CD14-positive monocyte (primary cell): ENCODE results near the gene CGREF1. TPM values are rescaled to one million over a fixed set of nuclear protein-coding genes. Genes with fewer than 3 reads are reported as not detected.
A peak's percentile ranks its signal among the peaks of the same experiment; 100 is the strongest.

ENCODE experiments used
- DNase-seq, 3 donors: peaks; one replicate each; pipeline ENCODE4 v3.0.0-alpha.2; 2011 to 2022
- H2AFZ ChIP-seq: 2 replicates; pipeline ENCODE4 v1.6.0; 2012; ENCODE audit warnings: mild to moderate bottlenecking, low read depth, low read length, inconsistent platforms; ENCODE audit not compliant: insufficient read depth, poor library complexity, severe bottlenecking
- H3K27ac ChIP-seq, 2 donors: 1 replicate in 1 of 2; 2 replicates in 1 of 2; pipeline ENCODE4 v1.5.1; 2012 to 2013; ENCODE audit warnings: low read length in 2 of 2, control low read depth in 1 of 2, inconsistent platforms in 1 of 2, low read depth in 1 of 2, mild to moderate bottlenecking in 1 of 2
- H3K27me3 ChIP-seq, 2 donors: one replicate each; pipeline versions ENCODE4 v1.6.0 to v1.6.1; 2011 to 2013; ENCODE audit warnings: low read length in 2 of 2; ENCODE audit not compliant: control insufficient read depth in 2 of 2, insufficient read depth in 2 of 2
- H3K36me3 ChIP-seq, 2 donors: replicated peaks in 1 of 2; 1 replicate in 1 of 2; 2 replicates in 1 of 2; pipeline versions ENCODE4 v1.5.1 to v1.6.1; 2012 to 2013; ENCODE audit warnings: low read length in 2 of 2, control low read depth in 1 of 2, inconsistent platforms in 1 of 2, mild to moderate bottlenecking in 1 of 2; ENCODE audit not compliant: insufficient read depth in 2 of 2, control insufficient read depth in 1 of 2
- H3K4me1 ChIP-seq, 2 donors: 1 replicate in 1 of 2; 2 replicates in 1 of 2; pipeline versions ENCODE4 v1.5.1 to v1.6.1; 2012 to 2013; ENCODE audit warnings: low read length in 2 of 2, control low read depth in 1 of 2, inconsistent platforms in 1 of 2, mild to moderate bottlenecking in 1 of 2, moderate library complexity in 1 of 2; ENCODE audit not compliant: insufficient read depth in 2 of 2, control insufficient read depth in 1 of 2
- H3K4me2 ChIP-seq: replicated peaks from 2 replicates; pipeline ENCODE3; 2012; ENCODE audit warnings: low read length, moderate library complexity, mild to moderate bottlenecking; ENCODE audit not compliant: poor library complexity, severe bottlenecking; ENCODE audit errors: extremely low read depth
- H3K4me3 ChIP-seq, 3 experiments: fragments of 200-600 bp in 1 of 3; sonication (generic) in 1 of 3; replicated peaks in 1 of 3; 1 replicate in 2 of 3; 2 replicates in 1 of 3; pipeline ENCODE4 v1.5.1; 2011 to 2013; ENCODE audit warnings: low read length in 3 of 3, mild to moderate bottlenecking in 3 of 3, control low read depth in 2 of 3, low read depth in 2 of 3, inconsistent platforms in 1 of 3, moderate library complexity in 1 of 3
- H3K79me2 ChIP-seq: 2 replicates; pipeline ENCODE4 v1.6.0; 2012; ENCODE audit warnings: mild to moderate bottlenecking, control low read depth, inconsistent platforms, low read length, moderate library complexity; ENCODE audit not compliant: insufficient read depth
- H3K9ac ChIP-seq: 2 replicates; pipeline ENCODE4 v1.6.0; 2017; ENCODE audit warnings: low read length, mild to moderate bottlenecking; ENCODE audit not compliant: insufficient read depth, poor library complexity, severe bottlenecking
- H3K9me3 ChIP-seq, 2 donors: replicated peaks in 1 of 2; 1 replicate in 1 of 2; 2 replicates in 1 of 2; pipeline versions ENCODE4 v1.5.1 to v1.6.1; 2012 to 2013; ENCODE audit warnings: low read length in 2 of 2, control low read depth in 1 of 2; ENCODE audit not compliant: control insufficient read depth in 1 of 2, insufficient read depth in 1 of 2
- H4K20me1 ChIP-seq: 2 replicates; pipeline ENCODE4 v1.6.0; 2012; ENCODE audit warnings: mild to moderate bottlenecking, low read length, control low read depth, moderate library complexity; ENCODE audit not compliant: insufficient read depth
- H3K27ac Mint-ChIP-seq, 7 donors: one replicate each; pipeline ENCODE4 v1.8.0; 2020; ENCODE audit warnings: mild to moderate bottlenecking in 7 of 7, mixed read lengths in 7 of 7, moderate library complexity in 6 of 7, inconsistent platforms in 2 of 7
- H3K27me3 Mint-ChIP-seq, 3 donors: one replicate each; pipeline ENCODE4 v1.8.0; 2021 to 2022; ENCODE audit warnings: low read depth in 3 of 3, mild to moderate bottlenecking in 3 of 3, mixed read lengths in 3 of 3, moderate library complexity in 3 of 3, inconsistent platforms in 1 of 3
- H3K36me3 Mint-ChIP-seq, 2 donors: one replicate each; pipeline ENCODE4 v1.8.0; 2020; ENCODE audit warnings: mixed read lengths in 2 of 2, inconsistent platforms in 1 of 2, mild to moderate bottlenecking in 1 of 2
- H3K4me1 Mint-ChIP-seq: one replicate; pipeline ENCODE4 v1.8.0; 2020; ENCODE audit warnings: mild to moderate bottlenecking, mixed read lengths
- H3K4me3 Mint-ChIP-seq, 2 donors: one replicate each; pipeline ENCODE4 v1.8.0; 2020; ENCODE audit warnings: mild to moderate bottlenecking in 2 of 2, mixed read lengths in 2 of 2, moderate library complexity in 1 of 2
- H3K9me3 Mint-ChIP-seq, 7 donors: one replicate each; pipeline ENCODE4 v1.8.0; 2020 to 2022; ENCODE audit warnings: mixed read lengths in 7 of 7, mild to moderate bottlenecking in 6 of 7, moderate library complexity in 6 of 7, inconsistent platforms in 2 of 7
- WGBS: methylation state at CpG from one replicate; pipeline ENCODE4 v1.1.5; 2013; ENCODE audit warnings: missing lambda C conversion rate; ENCODE audit not compliant: insufficient coverage; 5-methylcytosine and 5-hydroxymethylcytosine counted together
- intact Hi-C, 2 donors: fragments of 100-400 bp; cut with micrococcal nuclease; formaldehyde crosslinking; loops; one replicate each; pipeline versions ENCODE4 v1.15.0 to v1.15.1; 2023
- polyA plus RNA-seq, 3 donors: library from polyadenylated mRNA; depleted of rRNA in 1 of 3; unstranded in 2 of 3; stranded (reverse) in 1 of 3; fragments of 300-500 nt in 2 of 3; fragments of >200 nt in 1 of 3; fragmentation: Illumina TruSeq in 2 of 3; gene quantifications; 1 replicate in 2 of 3; 2 replicates in 1 of 3; pipeline ENCODE4 v1.2.3, GENCODE V29; 2012 to 2021
- TF ChIP-seq, protein P1 (sequence below): fragments of 200-600 bp; IDR thresholded peaks from one replicate; pipeline ENCODE4 v1.8.0; 2022; ENCODE audit warnings: antibody characterized with exemption, mild to moderate bottlenecking

The CGREF1 gene
- polyA plus RNA-seq, 3 donors: not detected

DNA sequence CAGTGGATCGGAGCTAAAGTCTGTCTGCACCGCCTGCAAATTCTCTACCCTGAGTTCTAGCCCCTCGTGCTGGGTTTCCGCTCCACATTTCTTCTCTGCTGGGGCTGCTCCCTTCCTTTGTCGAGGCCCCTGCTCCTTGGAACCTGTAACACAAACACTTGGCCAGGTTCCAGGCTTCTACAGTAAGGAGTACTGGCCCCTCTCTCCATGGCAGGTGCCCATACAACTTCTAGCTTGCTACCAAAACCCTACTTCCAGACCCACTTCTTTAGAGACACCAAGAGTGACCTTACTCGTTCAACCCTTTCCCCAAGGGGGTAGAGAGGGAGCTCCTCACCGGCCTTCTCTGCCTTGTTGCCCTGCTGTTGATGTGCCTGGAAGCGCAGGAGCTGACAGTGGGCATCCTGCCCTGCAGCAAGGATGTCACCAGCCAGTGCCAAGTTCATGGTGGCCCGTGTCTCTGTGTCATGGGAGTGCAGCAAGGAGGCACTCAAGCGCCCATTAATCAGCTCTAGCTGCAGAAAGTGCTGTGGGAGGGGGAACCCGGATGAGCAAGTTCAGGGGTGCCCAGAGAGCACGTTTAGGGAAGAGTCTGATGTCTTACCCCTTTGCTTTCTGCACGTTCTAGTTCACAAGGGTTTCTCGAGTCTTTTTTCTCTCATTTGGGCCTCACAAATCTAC lies 14.4 kb upstream of the CGREF1 start:
- Histone ChIP-seq H3K4me2 (peak overlapping the region; percentile 93), H2AFZ (peak overlapping the region; percentile 81), H3K9ac (peak overlapping the region; percentile 99), H3K4me3 (peak overlapping the region; percentile 77 to 98 (median 81)), H4K20me1 (peaks cover 19% of the 10 kb centered on the region), H3K27ac (peak overlapping the region; percentile 34 to 95), H3K9me3 (no peaks in the 10 kb centered on the region), H3K27me3 (no peaks in the 10 kb centered on the region), H3K79me2 (peaks cover 18% of the 10 kb centered on the region), H3K36me3 (peaks cover 33 to 43% of the 10 kb centered on the region in 2 donors), H3K4me1 (peaks cover 19% of the 10 kb centered on the region in 2 donors)
- peaks cover 18% of the 10 kb centered on the region for H3K4me1 Mint-ChIP-seq
- peaks cover 0 to 7% (median 4%) of the 10 kb centered on the region in 3 donors for H3K27me3 Mint-ChIP-seq
- peak in 2 of 3 donors; percentile 18 to 45 for DNase-seq
- H3K27ac Mint-ChIP-seq: peak overlapping the region; percentile 75 to 96 (median 89)
- TF ChIP-seq, protein P1, sequence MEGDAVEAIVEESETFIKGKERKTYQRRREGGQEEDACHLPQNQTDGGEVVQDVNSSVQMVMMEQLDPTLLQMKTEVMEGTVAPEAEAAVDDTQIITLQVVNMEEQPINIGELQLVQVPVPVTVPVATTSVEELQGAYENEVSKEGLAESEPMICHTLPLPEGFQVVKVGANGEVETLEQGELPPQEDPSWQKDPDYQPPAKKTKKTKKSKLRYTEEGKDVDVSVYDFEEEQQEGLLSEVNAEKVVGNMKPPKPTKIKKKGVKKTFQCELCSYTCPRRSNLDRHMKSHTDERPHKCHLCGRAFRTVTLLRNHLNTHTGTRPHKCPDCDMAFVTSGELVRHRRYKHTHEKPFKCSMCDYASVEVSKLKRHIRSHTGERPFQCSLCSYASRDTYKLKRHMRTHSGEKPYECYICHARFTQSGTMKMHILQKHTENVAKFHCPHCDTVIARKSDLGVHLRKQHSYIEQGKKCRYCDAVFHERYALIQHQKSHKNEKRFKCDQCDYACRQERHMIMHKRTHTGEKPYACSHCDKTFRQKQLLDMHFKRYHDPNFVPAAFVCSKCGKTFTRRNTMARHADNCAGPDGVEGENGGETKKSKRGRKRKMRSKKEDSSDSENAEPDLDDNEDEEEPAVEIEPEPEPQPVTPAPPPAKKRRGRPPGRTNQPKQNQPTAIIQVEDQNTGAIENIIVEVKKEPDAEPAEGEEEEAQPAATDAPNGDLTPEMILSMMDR: no peak
- H3K36me3 Mint-ChIP-seq: peaks cover 40 to 43% of the 10 kb centered on the region in 2 donors
- 60% methylated on average over 11 of the region's 14 CpGs for WGBS
- intact Hi-C loops: loop anchor here (2.0 to 5.0 kb wide), 2 partner anchors 36 to 83 kb away; partner anchors contain the start of gene CAD (in 1 of the 2)
- peak overlapping the region; percentile 88 to 95 for H3K4me3 Mint-ChIP-seq
- H3K9me3 Mint-ChIP-seq: no peaks in the 10 kb centered on the region

DNA sequence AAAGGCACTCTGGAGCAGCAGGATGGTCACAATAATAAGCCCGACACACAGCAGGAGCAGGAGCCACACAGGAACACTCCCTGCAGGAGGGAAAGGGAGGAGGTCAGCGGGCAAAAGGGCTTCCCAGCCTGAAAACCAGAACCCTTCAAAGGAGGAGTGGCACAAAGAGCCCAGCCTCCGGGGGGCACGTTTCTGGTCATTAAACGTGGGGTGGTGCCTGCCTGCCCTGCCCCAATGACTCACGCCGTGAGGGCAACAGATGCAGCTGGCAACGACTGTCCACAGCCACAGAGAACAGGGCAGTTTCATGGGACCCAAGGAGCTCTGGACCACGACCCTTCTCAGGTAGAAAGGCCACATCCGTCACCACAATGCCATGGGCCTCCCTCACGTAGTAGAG lies 12.5 kb upstream of the CGREF1 start:
- TF ChIP-seq, protein P1: no peak
- WGBS: 98% methylated on average over 11 of the region's 11 CpGs

More for the DNA sequence above, 12.5 kb upstream of the CGREF1 start:
- peaks cover 18% of the 10 kb centered on the region for H3K79me2 ChIP-seq
- peak overlapping the region in 1 of 2 donors; percentile 8 for H3K27ac ChIP-seq
- H3K9me3 Mint-ChIP-seq: peaks cover 0 to 2% (median 0%) of the 10 kb centered on the region in 7 donors
- no peak overlapping the region for H3K4me2 ChIP-seq
- DNase-seq: no peak
- peaks cover 40 to 43% of the 10 kb centered on the region in 2 donors for H3K36me3 Mint-ChIP-seq
- peaks cover 19% of the 10 kb centered on the region for H4K20me1 ChIP-seq
- H3K36me3 ChIP-seq: peaks cover 33 to 43% of the 10 kb centered on the region in 2 donors
- H3K27me3 Mint-ChIP-seq: peaks cover 0 to 4% (median 2%) of the 10 kb centered on the region in 3 donors
- peak overlapping the region in 4 of 7 donors; percentile 32 to 52 (median 44) for H3K27ac Mint-ChIP-seq
- H3K4me1 ChIP-seq: peaks cover 19% of the 10 kb centered on the region in 2 donors
- H3K4me3 ChIP-seq: no peak overlapping the region
- H3K27me3 ChIP-seq: no peaks in the 10 kb centered on the region
- no peak overlapping the region for H3K4me3 Mint-ChIP-seq
- H2AFZ ChIP-seq: no peak overlapping the region
- intact Hi-C loops: loop anchor here (5.0 kb wide), 1 partner anchor 34 kb away; no protein-coding TSS in a partner anchor
- peaks cover 18% of the 10 kb centered on the region for H3K4me1 Mint-ChIP-seq
- no peak overlapping the region for H3K9ac ChIP-seq
- H3K9me3 ChIP-seq: no peaks in the 10 kb centered on the region
